SU-DHL-6 (cell line): Measurements from ENCODE around the gene CLCNKB.
"Not testable (repeated sequence)": the region's sequence is repeated elsewhere in the genome, so short reads cannot be mapped to it uniquely, and the experiment has no call there.

Experiments
- H2AFZ ChIP-seq: fragments of 200-600 bp; sonication (generic); 2 replicates; pipeline ENCODE4 v1.6.1; 2014; ENCODE audit warnings: low read depth, mild to moderate bottlenecking, moderate library complexity, mixed read lengths, antibody characterized with exemption, low read length; ENCODE audit not compliant: severe bottlenecking
- H3F3A ChIP-seq: fragments of 200-600 bp; shearing (Covaris generic); 2 replicates; pipeline ENCODE4 v1.6.0; 2016; ENCODE audit warnings: antibody characterized with exemption, mild to moderate bottlenecking; ENCODE audit not compliant: insufficient read depth
- H3K27ac ChIP-seq: fragments of 200-600 bp; sonication (generic); 2 replicates; pipeline ENCODE4 v1.5.1; 2016; ENCODE audit warnings: low read depth, mild to moderate bottlenecking, low read length, moderate library complexity, mixed read lengths
- H3K27me3 ChIP-seq: fragments of 200-600 bp; sonication (generic), shearing (Covaris generic); 2 replicates; pipeline ENCODE4 v1.6.0; 2014; ENCODE audit warnings: mild to moderate bottlenecking, low read length
- H3K36me3 ChIP-seq: fragments of 200-600 bp; sonication (generic); 2 replicates; pipeline ENCODE4 v1.6.1; 2014; ENCODE audit warnings: mild to moderate bottlenecking, low read length, mixed read lengths
- H3K4me2 ChIP-seq: fragments of 300-600, 200-600 bp; shearing (Covaris generic), sonication (generic); 2 replicates; pipeline ENCODE4 v1.6.0; 2014; ENCODE audit warnings: low read length, low read depth, mild to moderate bottlenecking; ENCODE audit not compliant: poor library complexity, severe bottlenecking
- H3K4me3 ChIP-seq: fragments of 200-600 bp; sonication (generic); 2 replicates; pipeline ENCODE4 v1.5.1; 2014; ENCODE audit warnings: antibody characterized with exemption, low read length, mild to moderate bottlenecking, mixed read lengths; ENCODE audit not compliant: insufficient read depth, poor library complexity, severe bottlenecking
- H3K79me2 ChIP-seq: fragments of 200-600 bp; sonication (generic); 2 replicates; pipeline ENCODE4 v1.6.1; 2014; ENCODE audit warnings: mild to moderate bottlenecking, low read length, moderate library complexity; ENCODE audit not compliant: insufficient read depth
- H3K9ac ChIP-seq: fragments of 200-600 bp; sonication (generic); 2 replicates; pipeline ENCODE4 v1.7.0; 2014; ENCODE audit warnings: mild to moderate bottlenecking, low read length
- H3K9me2 ChIP-seq: fragments of 200-600 bp; sonication (generic); replicated peaks from 2 replicates; pipeline ENCODE4 v1.6.1; 2014; ENCODE audit warnings: low read length; ENCODE audit not compliant: insufficient read depth
- H3K9me3 ChIP-seq: fragments of 200-600 bp; sonication (generic); 2 replicates; pipeline ENCODE4 v1.6.1; 2014; ENCODE audit warnings: low read length, mixed read lengths; ENCODE audit not compliant: insufficient read depth
- H4K20me1 ChIP-seq: fragments of 200-600 bp; sonication (generic); 2 replicates; pipeline ENCODE4 v1.6.1; 2014; ENCODE audit warnings: low read depth, mild to moderate bottlenecking, antibody characterized with exemption, low read length, moderate library complexity, mixed read lengths
- CTCF ChIP-seq: fragments of 200-600 bp; sonication (generic); IDR thresholded peaks from one replicate; pipeline ENCODE4 v1.5.1; 2017; ENCODE audit warnings: antibody characterized with exemption, mild to moderate bottlenecking, low read length, moderate library complexity; ENCODE audit not compliant: insufficient read depth, poor library complexity, severe bottlenecking
- EZH2phosphoT487 ChIP-seq: fragments of 200-600 bp; sonication (generic), shearing (Covaris generic); conservative IDR thresholded peaks from 2 replicates; pipeline ENCODE4 v1.6.1; 2018; ENCODE audit warnings: mild to moderate bottlenecking, antibody characterized with exemption, low read length, moderate library complexity, mixed read lengths

Gene CLCNKB

GRCh38 chr1:16019644-16020277 is 23.8 kb upstream of the CLCNKB start:
- H3K27me3 ChIP-seq, result no peaks in the 10 kb centered on the region
- no peaks in the 10 kb centered on the region for H3K79me2 ChIP-seq
- H3F3A ChIP-seq, result no peaks in the 10 kb centered on the region
- no peaks in the 10 kb centered on the region for H3K9me2 ChIP-seq
- no peak overlapping the region for H3K27ac ChIP-seq
- no peak for TF ChIP-seq CTCF
- no peak for TF ChIP-seq EZH2phosphoT487
- H2AFZ ChIP-seq, result no peak overlapping the region
- no peak overlapping the region for H3K4me3 ChIP-seq
- no peaks in the 10 kb centered on the region for H3K36me3 ChIP-seq
- no peaks in the 10 kb centered on the region for H3K9me3 ChIP-seq
- H3K4me2 ChIP-seq, result no peak overlapping the region
- H3K9ac ChIP-seq, result no peak overlapping the region
- H4K20me1 ChIP-seq, result no peaks in the 10 kb centered on the region

- Histone ChIP-seq H4K20me1 (no peaks in the 10 kb centered on the region), H3F3A (no peaks in the 10 kb centered on the region), H3K9me2 (no peaks in the 10 kb centered on the region), H3K79me2 (no peaks in the 10 kb centered on the region), H3K9ac (no peak overlapping the region), H2AFZ (no peak overlapping the region), H3K9me3 (no peaks in the 10 kb centered on the region), H3K27ac (no peak overlapping the region), H3K4me3 (no peak overlapping the region), H3K27me3 (no peaks in the 10 kb centered on the region), H3K4me2 (no peak overlapping the region), H3K36me3 (no peaks in the 10 kb centered on the region)
- TF ChIP-seq CTCF (no peak), EZH2phosphoT487 (no peak)
Measured at GRCh38 chr1:16020325-16020724, 23.3 kb upstream of the CLCNKB start.

- H3K27ac ChIP-seq, H4K20me1 ChIP-seq, H3K4me2 ChIP-seq, H3F3A ChIP-seq, H3K9me2 ChIP-seq, H3K79me2 ChIP-seq, H3K9me3 ChIP-seq, H3K36me3 ChIP-seq, H3K9ac ChIP-seq, H2AFZ ChIP-seq, H3K4me3 ChIP-seq, H3K27me3 ChIP-seq: not testable (repeated sequence)
Measured at GRCh38 chr1:16020878-16021277, 22.7 kb upstream of the CLCNKB start.

GRCh38 chr1:16021681-16022080 is 21.9 kb upstream of the CLCNKB start, which contains the start of gene CLCNKA:
CLCNKA (plus strand) TSS chr1:16022036; CDS start chr1:16022620, 584 bp downstream.
- H3F3A ChIP-seq, result no peaks in the 10 kb centered on the region
- H3K4me3 ChIP-seq, result no peak within 1 kb of the TSS
- no peak within 1 kb of the TSS for H3K9ac ChIP-seq
- H3K27me3 ChIP-seq, result no peaks in the 10 kb centered on the region
- H3K36me3 ChIP-seq, result no peaks in the 10 kb centered on the region
- no peak within 1 kb of the TSS for H3K4me2 ChIP-seq
- no peaks in the 10 kb centered on the region for H4K20me1 ChIP-seq
- no peaks in the 10 kb centered on the region for H3K79me2 ChIP-seq
- no peak within 1 kb of the TSS for H2AFZ ChIP-seq
- H3K9me2 ChIP-seq, result no peaks in the 10 kb centered on the region
- TF ChIP-seq EZH2phosphoT487 (no peak), CTCF (no peak)
- H3K9me3 ChIP-seq, result no peaks in the 10 kb centered on the region
- no peak within 1 kb of the TSS for H3K27ac ChIP-seq
